CD4-positive, alpha-beta memory T cell (primary cell): ENCODE results near the gene PNO1. TPM values are rescaled to one million over a fixed set of nuclear protein-coding genes. Genes with fewer than 3 reads are reported as not detected.
"Not testable (repeated sequence)": the region's sequence is repeated elsewhere in the genome, so short reads cannot be mapped to it uniquely, and the experiment has no call there.

Experiments used
- CTCF ChIA-PET: fragments of 350-600 bp; sonication (Branson Sonifier 250); formaldehyde crosslinking; loops from one replicate; lab custom pipeline; 2021; ENCODE audit warnings: inconsistent platforms; ENCODE audit not compliant: partially characterized antibody; lab: Charles Lee
- POLR2A ChIA-PET: fragments of 350-600 bp; sonication (Branson Sonifier 250); formaldehyde crosslinking; loops from one replicate; lab custom pipeline; 2021; ENCODE audit not compliant: partially characterized antibody; lab: Charles Lee
- DNase-seq, 5 donors: peaks; one replicate each; pipeline versions ENCODE4 v3.0.0 to v3.0.0-alpha.2; 2020 to 2022; ENCODE audit warnings: mixed read lengths in 1 of 5
- H3K27ac ChIP-seq: one replicate; pipeline ENCODE4 v1.7.0; 2013; ENCODE audit warnings: low read depth, low read length
- H3K27me3 ChIP-seq: 2 replicates; pipeline ENCODE4 v1.7.0; 2013; ENCODE audit warnings: mild to moderate bottlenecking, low read length, moderate library complexity; ENCODE audit not compliant: insufficient read depth
- H3K36me3 ChIP-seq: 2 replicates; pipeline ENCODE4 v1.7.0; 2013; ENCODE audit warnings: mild to moderate bottlenecking, low read length, moderate library complexity; ENCODE audit not compliant: insufficient read depth
- H3K4me1 ChIP-seq: 2 replicates; pipeline ENCODE4 v1.7.0; 2013; ENCODE audit warnings: mild to moderate bottlenecking, low read length, moderate library complexity; ENCODE audit not compliant: insufficient read depth
- H3K4me3 ChIP-seq, 2 donors: one replicate each; pipeline ENCODE4 v1.7.0; 2013; ENCODE audit warnings: low read length in 2 of 2, mild to moderate bottlenecking in 1 of 2
- H3K9me3 ChIP-seq, 2 donors: one replicate each; pipeline ENCODE4 v1.7.0; 2013; ENCODE audit warnings: low read length in 2 of 2, control low read depth in 1 of 2; ENCODE audit not compliant: control insufficient read depth in 1 of 2
- H3K27ac Mint-ChIP-seq, 7 donors: one replicate each; pipeline ENCODE4 v1.8.0; 2020 to 2021; ENCODE audit warnings: mixed read lengths in 7 of 7, mild to moderate bottlenecking in 6 of 7, inconsistent platforms in 3 of 7, moderate library complexity in 3 of 7
- H3K27me3 Mint-ChIP-seq, 2 donors: one replicate each; pipeline ENCODE4 v1.8.0; 2020 to 2021; ENCODE audit warnings: mixed read lengths in 2 of 2
- H3K36me3 Mint-ChIP-seq, 2 donors: one replicate each; pipeline ENCODE4 v1.8.0; 2020 to 2021; ENCODE audit warnings: mixed read lengths in 2 of 2, inconsistent platforms in 1 of 2, mild to moderate bottlenecking in 1 of 2
- H3K4me1 Mint-ChIP-seq, 4 donors: one replicate each; pipeline ENCODE4 v1.8.0; 2020 to 2021; ENCODE audit warnings: mixed read lengths in 4 of 4, mild to moderate bottlenecking in 1 of 4
- H3K4me3 Mint-ChIP-seq, 8 donors: one replicate each; pipeline ENCODE4 v1.8.0; 2020 to 2021; ENCODE audit warnings: mixed read lengths in 8 of 8, mild to moderate bottlenecking in 7 of 8, moderate library complexity in 6 of 8, inconsistent platforms in 3 of 8
- H3K9me3 Mint-ChIP-seq, 8 donors: one replicate each; pipeline ENCODE4 v1.8.0; 2020 to 2021; ENCODE audit warnings: mixed read lengths in 8 of 8, mild to moderate bottlenecking in 5 of 8, inconsistent platforms in 3 of 8, moderate library complexity in 1 of 8
- intact Hi-C: fragments of 100-400 bp; cut with micrococcal nuclease; formaldehyde crosslinking; loops from one replicate; pipeline ENCODE4 v1.15.1; 2023
- polyA plus RNA-seq, 2 donors: library from polyadenylated mRNA; unstranded; fragments of 300-500 nt; fragmentation: Illumina TruSeq; gene quantifications; one replicate each; pipeline ENCODE4 v1.2.3, GENCODE V29; 2021
- total RNA-seq, 2 experiments: library from RNA; stranded (reverse); gene quantifications; one replicate each; pipeline ENCODE4 v1.2.3, GENCODE V29; 2021

Gene PNO1
- 10 to 100 TPM in 1 of 2 experiments, 1 to 10 TPM in 1; 8.7 to 11.3 TPM for total RNA-seq
- 10 to 100 TPM; 18.9 to 26.1 TPM for polyA plus RNA-seq

GRCh38 chr2:68157402-68158133 is at the start of gene PNO1:
PNO1 (plus strand) TSS chr2:68157888; CDS start chr2:68157935, 47 bp downstream.
- peaks cover 0 to 2% of the 10 kb centered on the region in 2 donors for H3K27me3 Mint-ChIP-seq
- Histone ChIP-seq H3K4me1 (peaks cover 40% of the 10 kb centered on the region), H3K9me3 (no peaks in the 10 kb centered on the region), H3K4me3 (peak within 1 kb of the TSS; percentile 82 to 97), H3K27me3 (no peaks in the 10 kb centered on the region), H3K27ac (peak within 1 kb of the TSS; percentile 97), H3K36me3 (peaks cover 17% of the 10 kb centered on the region)
- peak; percentile 97 to 98 (median 98) for DNase-seq
- H3K4me3 Mint-ChIP-seq: peak within 1 kb of the TSS; percentile 95 to 99 (median 98)
- H3K4me1 Mint-ChIP-seq: peaks cover 29 to 65% (median 45%) of the 10 kb centered on the region in 4 donors
- ChIA-PET CTCF (interaction anchor here (1.0 to 2.7 kb wide), 10 partner anchors 10 to 126 kb away, joined by 3 to 20 read pairs (median 5); partner anchors contain the start of genes C1D and PPP3R1), POLR2A (interaction anchor here (0.6 to 3.5 kb wide), 16 partner anchors 11 to 760 kb away, joined by 3 to 49 read pairs (median 4); partner anchors contain the start of genes APLF, C1D, FBXO48 and PPP3R1)
- H3K36me3 Mint-ChIP-seq: peaks cover 20 to 44% of the 10 kb centered on the region in 2 donors
- peaks cover 0 to 2% (median 0%) of the 10 kb centered on the region in 8 donors for H3K9me3 Mint-ChIP-seq
- intact Hi-C loops: loop anchor here (1.0 to 10.0 kb wide), 6 partner anchors 94 to 1667 kb away; partner anchors contain the start of genes APLF, FBXO48 and GMCL1
- peak within 1 kb of the TSS; percentile 99 to 100 (median 100) for H3K27ac Mint-ChIP-seq

GRCh38 chr2:68108120-68108519 is 49.6 kb upstream of the PNO1 start:
- H3K4me3 ChIP-seq: no peak overlapping the region
- Mint-ChIP-seq H3K27ac (no peak overlapping the region), H3K27me3 (no peaks in the 10 kb centered on the region), H3K9me3 (peaks cover 1 to 26% (median 18%) of the 10 kb centered on the region in 8 donors), H3K4me3 (no peak overlapping the region), H3K36me3 (peaks cover 0 to 5% of the 10 kb centered on the region in 2 donors), H3K4me1 (no peaks in the 10 kb centered on the region)
- DNase-seq: no peak
- H3K36me3 ChIP-seq: no peaks in the 10 kb centered on the region
- H3K9me3 ChIP-seq: no peaks in the 10 kb centered on the region
- ChIA-PET POLR2A (no interaction called here), CTCF (interaction anchor here (0.9 to 1.5 kb wide), 2 partner anchors 12 to 49 kb away, joined by 3 read pairs; partner anchors contain the start of gene PNO1)
- H3K27ac ChIP-seq: no peak overlapping the region
- no peaks in the 10 kb centered on the region for H3K4me1 ChIP-seq
- no peaks in the 10 kb centered on the region for H3K27me3 ChIP-seq
- intact Hi-C loops: no loop called here

GRCh38 chr2:68110102-68110501 is 47.6 kb upstream of the PNO1 start:
- H3K27ac Mint-ChIP-seq: no peak overlapping the region
- peaks cover 0 to 18% (median 16%) of the 10 kb centered on the region in 8 donors for H3K9me3 Mint-ChIP-seq
- peaks cover 0 to 3% of the 10 kb centered on the region in 2 donors for H3K36me3 Mint-ChIP-seq
- H3K27me3 ChIP-seq: no peaks in the 10 kb centered on the region
- H3K4me1 ChIP-seq: no peaks in the 10 kb centered on the region
- no peaks in the 10 kb centered on the region for H3K9me3 ChIP-seq
- H3K36me3 ChIP-seq: no peaks in the 10 kb centered on the region
- H3K4me3 ChIP-seq: no peak overlapping the region
- POLR2A ChIA-PET: no interaction called here
- no peak overlapping the region for H3K27ac ChIP-seq
- H3K4me1 Mint-ChIP-seq: no peaks in the 10 kb centered on the region
- intact Hi-C loops: no loop called here
- no peaks in the 10 kb centered on the region for H3K27me3 Mint-ChIP-seq
- no peak for DNase-seq
- H3K4me3 Mint-ChIP-seq: no peak overlapping the region
- CTCF ChIA-PET: no interaction called here

GRCh38 chr2:68115965-68116364 is 41.7 kb upstream of the PNO1 start:
- H3K4me1 Mint-ChIP-seq: no peaks in the 10 kb centered on the region
- intact Hi-C loops: no loop called here
- no peak overlapping the region for H3K4me3 Mint-ChIP-seq
- no peak overlapping the region for H3K27ac Mint-ChIP-seq
- Histone ChIP-seq H3K27me3 (no peaks in the 10 kb centered on the region), H3K4me3 (no peak overlapping the region), H3K36me3 (no peaks in the 10 kb centered on the region), H3K27ac (no peak overlapping the region), H3K4me1 (no peaks in the 10 kb centered on the region), H3K9me3 (no peaks in the 10 kb centered on the region)
- DNase-seq: no peak
- H3K9me3 Mint-ChIP-seq: peaks cover 0 to 2% (median 0%) of the 10 kb centered on the region in 8 donors
- CTCF ChIA-PET: no interaction called here
- no peaks in the 10 kb centered on the region for H3K36me3 Mint-ChIP-seq
- no peaks in the 10 kb centered on the region for H3K27me3 Mint-ChIP-seq
- POLR2A ChIA-PET: no interaction called here

DNA sequence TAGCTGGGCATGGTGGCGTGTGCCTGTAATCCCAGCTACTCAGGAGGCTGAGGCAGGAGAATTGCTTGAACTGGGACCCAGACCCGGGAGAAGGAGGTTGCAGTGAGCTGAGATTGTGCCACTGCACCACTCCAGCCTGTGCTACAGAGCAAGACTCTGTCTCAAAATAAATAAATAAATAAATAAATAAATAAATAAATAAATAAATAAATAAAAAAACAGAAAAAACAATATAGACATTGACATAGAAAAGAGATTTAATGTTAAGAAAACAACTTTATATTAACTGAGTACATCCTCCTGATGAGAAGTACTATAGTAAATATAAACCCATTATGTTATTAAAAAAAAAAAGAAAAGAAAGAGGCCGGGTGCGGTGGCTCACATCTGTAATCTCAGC is 39.8 kb upstream of the PNO1 start:
- DNase-seq, H3K9me3 Mint-ChIP-seq, H3K36me3 Mint-ChIP-seq, CTCF ChIA-PET, intact Hi-C loops, H3K4me3 ChIP-seq, H3K27ac Mint-ChIP-seq, H3K36me3 ChIP-seq, H3K27me3 ChIP-seq, H3K4me3 Mint-ChIP-seq, H3K27ac ChIP-seq, H3K4me1 Mint-ChIP-seq, H3K27me3 Mint-ChIP-seq, H3K4me1 ChIP-seq, POLR2A ChIA-PET, H3K9me3 ChIP-seq: not testable (repeated sequence)

DNA sequence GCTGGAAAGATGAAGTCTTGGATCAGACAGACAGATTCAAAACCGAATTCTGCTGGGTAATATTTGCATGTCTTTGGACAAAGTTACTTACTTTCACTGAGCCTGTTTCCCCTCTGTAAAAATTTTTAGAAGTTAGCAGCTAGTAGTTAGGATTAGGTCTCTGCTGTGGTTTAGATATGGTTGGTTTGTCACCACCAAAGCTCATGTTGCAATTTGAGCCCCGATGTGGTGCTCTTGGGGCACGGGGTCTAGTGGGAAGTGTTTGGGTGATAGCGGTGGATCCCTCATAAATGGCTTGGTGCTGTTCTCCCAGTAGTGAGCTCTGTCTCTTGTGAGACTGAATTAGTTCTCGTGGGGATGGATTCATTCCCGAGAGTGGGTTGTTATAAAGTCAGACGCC is 38.9 kb upstream of the PNO1 start:
- Histone ChIP-seq H3K36me3 (no peaks in the 10 kb centered on the region), H3K27ac (no peak overlapping the region), H3K4me3 (no peak overlapping the region), H3K9me3 (no peaks in the 10 kb centered on the region), H3K4me1 (peaks cover 5% of the 10 kb centered on the region), H3K27me3 (no peaks in the 10 kb centered on the region)
- DNase-seq: no peak
- no peak overlapping the region for H3K27ac Mint-ChIP-seq
- intact Hi-C loops: no loop called here
- H3K4me1 Mint-ChIP-seq: peaks cover 1 to 5% (median 5%) of the 10 kb centered on the region in 4 donors
- POLR2A ChIA-PET: no interaction called here
- H3K9me3 Mint-ChIP-seq: peaks cover 0 to 2% (median 0%) of the 10 kb centered on the region in 8 donors
- peaks cover 0 to 1% of the 10 kb centered on the region in 2 donors for H3K27me3 Mint-ChIP-seq
- CTCF ChIA-PET: interaction anchor here (0.8 to 1.2 kb wide), 3 partner anchors 9 to 169 kb away, joined by 3 to 4 read pairs (median 4); no protein-coding TSS in a partner anchor
- H3K36me3 Mint-ChIP-seq: no peaks in the 10 kb centered on the region
- H3K4me3 Mint-ChIP-seq: no peak overlapping the region

DNA sequence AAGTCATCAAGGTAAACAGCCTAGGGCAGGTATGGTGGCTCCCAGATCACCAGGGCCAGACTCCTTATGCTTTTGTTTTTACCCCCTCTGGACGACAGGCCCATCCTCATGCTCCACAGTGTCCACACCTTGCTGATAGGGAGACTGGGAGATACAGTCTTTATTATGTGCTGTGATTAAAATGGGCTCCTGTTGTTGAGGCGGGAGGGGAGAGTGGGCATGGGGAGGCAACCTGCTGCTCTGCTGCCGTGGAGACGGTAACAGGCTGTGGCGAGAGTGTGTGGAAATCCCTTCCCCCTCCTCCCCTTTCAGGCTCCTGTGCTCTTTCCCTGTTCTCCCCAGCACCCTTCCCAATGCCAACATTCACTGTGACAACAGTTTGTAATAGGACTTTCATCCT is 38.2 kb upstream of the PNO1 start:
- POLR2A ChIA-PET: no interaction called here
- intact Hi-C loops: no loop called here
- no peak overlapping the region for H3K27ac Mint-ChIP-seq
- no peaks in the 10 kb centered on the region for H3K27me3 ChIP-seq
- no peak overlapping the region for H3K4me3 Mint-ChIP-seq
- no peak overlapping the region for H3K27ac ChIP-seq
- H3K9me3 ChIP-seq: no peaks in the 10 kb centered on the region
- H3K4me1 ChIP-seq: peaks cover 5% of the 10 kb centered on the region
- no peak overlapping the region for H3K4me3 ChIP-seq
- peaks cover 1 to 5% (median 5%) of the 10 kb centered on the region in 4 donors for H3K4me1 Mint-ChIP-seq
- peaks cover 0 to 1% of the 10 kb centered on the region in 2 donors for H3K27me3 Mint-ChIP-seq
- H3K36me3 ChIP-seq: no peaks in the 10 kb centered on the region
- DNase-seq: no peak
- no peaks in the 10 kb centered on the region for H3K9me3 Mint-ChIP-seq
- H3K36me3 Mint-ChIP-seq: no peaks in the 10 kb centered on the region
- CTCF ChIA-PET: interaction anchor here (0.8 to 6.8 kb wide), 9 partner anchors 8 to 175 kb away, joined by 3 to 155 read pairs (median 4); no protein-coding TSS in a partner anchor
